Effector memory CD4-positive, alpha-beta T cell (primary cell): ENCODE data around the gene PHOX2B.
"Not testable (repeated sequence)": the region's sequence is repeated elsewhere in the genome, so short reads cannot be mapped to it uniquely, and the experiment has no call there.

ENCODE experiments used
- DNase-seq, 3 donors: peaks; one replicate each; pipeline ENCODE4 v3.0.0-alpha.2; 2020
- H3K27ac ChIP-seq: 2 replicates; pipeline ENCODE4 v1.7.0; 2013; ENCODE audit warnings: mild to moderate bottlenecking, low read length, moderate library complexity; ENCODE audit not compliant: insufficient read depth, poor library complexity, severe bottlenecking
- H3K27me3 ChIP-seq: replicated peaks from 2 replicates; pipeline ENCODE4 v1.7.0; 2013; ENCODE audit warnings: mild to moderate bottlenecking, low read length; ENCODE audit not compliant: insufficient read depth, control insufficient read depth, poor library complexity, severe bottlenecking
- H3K36me3 ChIP-seq: 2 replicates; pipeline ENCODE4 v1.7.0; 2013; ENCODE audit warnings: mild to moderate bottlenecking, low read length, moderate library complexity; ENCODE audit not compliant: control insufficient read depth, insufficient read depth
- H3K4me1 ChIP-seq: 2 replicates; pipeline ENCODE4 v1.7.0; 2013; ENCODE audit warnings: low read length, mild to moderate bottlenecking; ENCODE audit not compliant: control insufficient read depth, insufficient read depth, poor library complexity, severe bottlenecking
- H3K4me3 ChIP-seq: 2 replicates; pipeline ENCODE4 v1.7.0; 2013; ENCODE audit warnings: low read length, low read depth, mild to moderate bottlenecking; ENCODE audit not compliant: insufficient read depth, poor library complexity, severe bottlenecking
- H3K9me3 ChIP-seq: 2 replicates; pipeline ENCODE4 v1.7.0; 2013; ENCODE audit warnings: mild to moderate bottlenecking, low read length, moderate library complexity; ENCODE audit not compliant: control insufficient read depth

Gene PHOX2B

DNA sequence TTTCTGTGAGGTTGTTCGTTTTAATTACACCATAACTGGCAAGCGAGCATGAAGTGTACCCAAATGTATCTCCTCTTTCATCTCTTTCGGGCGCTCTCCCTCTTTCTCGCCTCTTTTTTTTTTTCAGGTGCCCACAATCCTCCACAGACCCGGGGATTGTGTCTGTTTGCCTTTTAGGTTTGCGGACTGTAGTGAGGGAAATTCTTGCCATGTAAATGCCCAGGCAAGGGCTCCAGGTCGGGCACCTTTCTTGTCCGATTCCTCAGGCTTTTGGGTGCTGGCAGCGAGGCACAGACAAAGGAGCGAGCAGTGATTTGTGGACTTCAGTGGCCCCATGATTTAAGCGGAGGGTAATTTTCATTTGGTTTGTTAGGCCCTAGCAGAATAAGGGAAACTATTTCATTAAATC, 1.1 kb upstream of the PHOX2B start:
- no peak for DNase-seq
- Histone ChIP-seq H3K27ac (no peak overlapping the region), H3K9me3 (no peaks in the 10 kb centered on the region), H3K27me3 (peaks cover 13% of the 10 kb centered on the region), H3K4me3 (no peak overlapping the region), H3K4me1 (no peaks in the 10 kb centered on the region), H3K36me3 (no peaks in the 10 kb centered on the region)

GRCh38 chr4:41748074-41748570, 403 bp downstream of the PHOX2B start:
- DNase-seq: no peak
- Histone ChIP-seq H3K36me3 (no peaks in the 10 kb centered on the region), H3K4me1 (no peaks in the 10 kb centered on the region), H3K27me3 (peaks cover 8% of the 10 kb centered on the region), H3K9me3 (no peaks in the 10 kb centered on the region), H3K27ac (no peak overlapping the region), H3K4me3 (no peak overlapping the region)

- no peaks in the 10 kb centered on the region for H3K4me1 ChIP-seq
- no peak for DNase-seq
- no peak overlapping the region for H3K27ac ChIP-seq
- no peak overlapping the region for H3K4me3 ChIP-seq
- no peaks in the 10 kb centered on the region for H3K36me3 ChIP-seq
- peaks cover 8% of the 10 kb centered on the region for H3K27me3 ChIP-seq
- H3K9me3 ChIP-seq: no peaks in the 10 kb centered on the region
Observed at GRCh38 chr4:41747230-41748055, 1.1 kb downstream of the PHOX2B start.

DNA sequence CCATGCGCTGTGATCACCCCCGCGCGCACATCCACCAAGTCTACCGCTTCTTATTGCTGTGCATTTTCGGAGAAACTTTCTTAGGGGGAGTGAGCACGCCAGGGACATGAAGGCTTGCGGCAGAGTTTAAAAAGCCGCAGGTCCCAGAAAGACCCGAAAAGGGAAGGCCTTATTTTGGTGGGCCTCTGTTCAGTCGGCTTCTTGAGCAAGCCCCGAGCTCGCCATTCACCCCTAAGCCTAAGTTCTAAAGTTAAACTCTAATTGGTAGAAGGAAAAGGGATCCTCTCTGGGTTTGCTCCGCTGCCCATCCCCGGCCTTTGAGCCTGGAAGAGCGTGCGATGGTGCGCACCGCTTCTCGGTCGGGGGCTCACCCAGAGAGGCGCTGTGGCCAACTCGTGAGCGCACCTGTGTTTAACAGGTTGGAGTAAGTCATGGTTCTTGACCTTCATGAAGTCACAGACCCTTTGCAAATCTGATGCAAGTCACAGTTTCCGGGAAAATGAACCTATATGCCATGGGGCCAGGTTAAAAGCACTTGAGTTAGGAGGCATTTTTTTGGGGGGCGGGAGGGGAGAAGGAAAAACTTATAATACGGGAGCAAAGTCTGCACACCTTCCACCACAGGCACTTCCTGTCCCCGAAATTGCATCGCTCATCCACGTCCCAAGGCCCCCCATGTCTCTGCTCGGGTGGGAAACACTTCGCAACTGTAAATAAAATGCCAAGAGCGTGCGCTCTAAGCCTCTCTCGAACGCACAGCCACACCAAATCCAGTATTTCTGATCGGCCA, 1.9 kb downstream of the PHOX2B start:
- Histone ChIP-seq H3K9me3 (no peaks in the 10 kb centered on the region), H3K36me3 (no peaks in the 10 kb centered on the region), H3K27ac (no peak overlapping the region), H3K4me3 (no peak overlapping the region), H3K27me3 (peaks cover 8% of the 10 kb centered on the region), H3K4me1 (no peaks in the 10 kb centered on the region)
- DNase-seq: no peak

DNA sequence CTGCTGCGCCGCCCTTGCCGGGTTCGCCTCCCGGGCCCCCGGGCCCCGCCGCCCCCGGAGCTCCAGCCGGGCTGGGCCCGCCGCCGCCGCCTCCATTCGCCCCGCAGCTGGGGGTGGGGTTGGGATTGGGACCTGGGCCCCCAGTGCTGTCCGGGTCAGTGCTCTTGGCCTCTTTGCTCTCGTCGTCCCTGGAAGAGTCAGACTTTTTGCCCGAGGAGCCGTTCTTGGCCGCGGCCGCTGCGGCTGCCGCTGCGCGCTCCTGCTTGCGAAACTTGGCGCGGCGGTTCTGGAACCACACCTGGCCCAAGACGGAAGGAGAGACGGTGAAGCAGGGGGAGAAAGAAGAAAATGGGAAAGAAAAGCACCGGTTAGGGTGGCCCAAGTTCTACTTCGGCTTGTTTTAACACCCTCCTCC, 2.5 kb downstream of the PHOX2B start:
- Histone ChIP-seq H3K27me3 (peaks cover 8% of the 10 kb centered on the region), H3K27ac (no peak overlapping the region), H3K4me1 (no peaks in the 10 kb centered on the region), H3K4me3 (no peak overlapping the region), H3K9me3 (no peaks in the 10 kb centered on the region), H3K36me3 (no peaks in the 10 kb centered on the region)
- no peak for DNase-seq

DNA sequence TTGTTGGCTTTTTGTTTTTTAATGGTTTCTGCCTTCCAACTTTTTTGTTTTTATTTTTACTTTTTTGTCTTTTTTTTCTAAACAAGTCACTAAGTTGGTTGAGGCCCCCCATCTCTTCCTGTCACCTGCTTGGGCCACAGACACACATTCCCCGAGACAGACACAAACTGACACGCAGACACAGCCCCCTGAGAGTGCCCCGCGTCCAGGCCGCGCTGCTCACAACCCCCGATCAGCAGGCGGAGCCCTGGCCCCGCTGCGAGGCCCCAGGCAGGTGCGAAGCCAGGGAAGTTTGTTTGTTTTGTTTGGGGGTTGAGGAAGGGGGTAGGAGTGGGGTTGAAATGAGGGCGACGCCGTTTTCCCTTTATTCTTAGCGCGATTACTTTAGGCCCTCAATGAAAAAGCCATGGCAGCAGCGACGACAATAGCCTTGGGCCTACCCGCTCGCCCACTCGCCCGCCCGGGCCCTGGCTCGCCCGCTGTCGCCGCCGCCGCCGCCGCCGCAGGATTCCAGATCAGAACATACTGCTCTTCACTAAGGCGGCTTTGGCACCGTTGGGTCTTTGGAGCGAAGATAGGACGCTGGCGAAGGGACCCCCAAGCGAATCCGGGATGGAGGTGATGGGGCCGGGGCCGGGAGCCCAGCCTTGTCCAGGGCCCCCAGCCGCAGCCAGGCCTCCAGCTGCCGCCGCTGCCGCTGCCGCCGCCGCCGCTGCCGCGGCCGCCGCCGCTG, 3.1 kb downstream of the PHOX2B start:
- Histone ChIP-seq H3K4me3 (no peak overlapping the region), H3K4me1 (no peaks in the 10 kb centered on the region), H3K9me3 (no peaks in the 10 kb centered on the region), H3K27ac (no peak overlapping the region), H3K27me3 (peaks cover 8% of the 10 kb centered on the region), H3K36me3 (no peaks in the 10 kb centered on the region)
- no peak for DNase-seq

GRCh38 chr4:41744572-41745291, 3.8 kb downstream of the PHOX2B start:
- no peaks in the 10 kb centered on the region for H3K36me3 ChIP-seq
- no peaks in the 10 kb centered on the region for H3K9me3 ChIP-seq
- DNase-seq: no peak
- H3K27me3 ChIP-seq: peaks cover 4% of the 10 kb centered on the region
- no peak overlapping the region for H3K27ac ChIP-seq
- H3K4me3 ChIP-seq: no peak overlapping the region
- H3K4me1 ChIP-seq: no peaks in the 10 kb centered on the region

GRCh38 chr4:41741354-41741753, 7.2 kb downstream of the PHOX2B start:
- Histone ChIP-seq H3K27ac (no peak overlapping the region), H3K27me3 (no peaks in the 10 kb centered on the region), H3K9me3 (no peaks in the 10 kb centered on the region), H3K4me1 (no peaks in the 10 kb centered on the region), H3K4me3 (no peak overlapping the region), H3K36me3 (no peaks in the 10 kb centered on the region)
- DNase-seq: no peak

DNA sequence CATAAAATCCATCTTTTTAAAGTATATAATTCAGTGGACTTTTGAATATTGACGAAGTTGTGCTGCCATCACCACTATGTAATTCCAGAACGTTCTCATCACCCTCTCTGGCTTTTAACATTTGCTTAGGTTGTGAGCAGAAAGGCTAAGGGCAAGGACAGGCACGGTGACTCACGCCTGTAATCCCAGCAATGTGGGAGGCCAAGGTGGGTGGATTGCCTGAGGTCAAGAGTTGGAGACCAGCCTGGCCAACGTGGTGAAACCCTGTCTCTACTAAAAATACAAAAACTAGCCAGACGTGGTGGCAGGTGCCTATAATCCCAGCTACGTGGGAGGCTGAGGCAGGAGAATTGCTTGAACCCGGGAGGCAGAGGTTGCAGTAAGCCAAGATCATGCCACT, 11.0 kb downstream of the PHOX2B start:
- H3K9me3 ChIP-seq, H3K27me3 ChIP-seq, H3K27ac ChIP-seq, H3K36me3 ChIP-seq, H3K4me3 ChIP-seq, DNase-seq, H3K4me1 ChIP-seq: not testable (repeated sequence)
